ENCODE measurements around the gene MAGI3. TPM values are rescaled to one million over a fixed set of nuclear protein-coding genes. Genes with fewer than 3 reads are reported as not detected.
"Not testable (repeated sequence)": the region's sequence is repeated elsewhere in the genome, so short reads cannot be mapped to it uniquely, and the experiment has no call there.

Gene MAGI3
- total RNA-seq, 1 donor from 2014 or later, result 1.0 TPM

DNA sequence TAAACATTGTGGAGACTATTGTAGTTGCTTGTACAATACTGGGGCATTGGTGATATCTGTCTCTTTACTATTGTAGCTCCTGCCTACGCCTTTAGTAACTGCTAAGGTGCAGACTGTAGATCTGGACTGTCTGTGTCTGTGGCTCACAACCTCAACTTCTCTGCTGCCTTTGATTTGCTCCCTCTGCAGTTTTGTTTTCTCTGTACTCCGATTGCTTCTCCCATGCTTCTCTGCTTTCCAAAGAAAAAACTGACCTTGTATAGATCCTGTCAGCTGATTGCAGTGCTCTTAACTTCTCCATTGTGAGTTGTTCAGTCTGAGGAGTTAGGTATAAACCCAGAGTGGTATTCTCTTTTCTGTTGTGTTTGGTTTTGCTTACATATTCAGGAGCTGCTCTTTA lies 15.3 kb downstream of the MAGI3 start:
- intact Hi-C loops (cut with micrococcal nuclease), result no loop called here
- TF ChIP-seq, protein P1, sequence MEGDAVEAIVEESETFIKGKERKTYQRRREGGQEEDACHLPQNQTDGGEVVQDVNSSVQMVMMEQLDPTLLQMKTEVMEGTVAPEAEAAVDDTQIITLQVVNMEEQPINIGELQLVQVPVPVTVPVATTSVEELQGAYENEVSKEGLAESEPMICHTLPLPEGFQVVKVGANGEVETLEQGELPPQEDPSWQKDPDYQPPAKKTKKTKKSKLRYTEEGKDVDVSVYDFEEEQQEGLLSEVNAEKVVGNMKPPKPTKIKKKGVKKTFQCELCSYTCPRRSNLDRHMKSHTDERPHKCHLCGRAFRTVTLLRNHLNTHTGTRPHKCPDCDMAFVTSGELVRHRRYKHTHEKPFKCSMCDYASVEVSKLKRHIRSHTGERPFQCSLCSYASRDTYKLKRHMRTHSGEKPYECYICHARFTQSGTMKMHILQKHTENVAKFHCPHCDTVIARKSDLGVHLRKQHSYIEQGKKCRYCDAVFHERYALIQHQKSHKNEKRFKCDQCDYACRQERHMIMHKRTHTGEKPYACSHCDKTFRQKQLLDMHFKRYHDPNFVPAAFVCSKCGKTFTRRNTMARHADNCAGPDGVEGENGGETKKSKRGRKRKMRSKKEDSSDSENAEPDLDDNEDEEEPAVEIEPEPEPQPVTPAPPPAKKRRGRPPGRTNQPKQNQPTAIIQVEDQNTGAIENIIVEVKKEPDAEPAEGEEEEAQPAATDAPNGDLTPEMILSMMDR (IDR thresholded peaks at IDR 0.05), result no peak
- Mint-ChIP-seq H3K36me3 (ENCODE audit: low read depth) (no peaks in the 10 kb centered on the region), H3K4me3 (no peak overlapping the region), H3K4me1 (no peaks in the 10 kb centered on the region), H3K27ac (no peak overlapping the region), H3K9me3 (no peaks in the 10 kb centered on the region), H3K27me3 (peaks cover 9% of the 10 kb centered on the region)
- DNase-seq (no peak), ATAC-seq (ENCODE audit: low read depth) (no peak)
- POLR2A ChIA-PET, result no interaction called here
- CTCF ChIA-PET, result no interaction called here

DNA sequence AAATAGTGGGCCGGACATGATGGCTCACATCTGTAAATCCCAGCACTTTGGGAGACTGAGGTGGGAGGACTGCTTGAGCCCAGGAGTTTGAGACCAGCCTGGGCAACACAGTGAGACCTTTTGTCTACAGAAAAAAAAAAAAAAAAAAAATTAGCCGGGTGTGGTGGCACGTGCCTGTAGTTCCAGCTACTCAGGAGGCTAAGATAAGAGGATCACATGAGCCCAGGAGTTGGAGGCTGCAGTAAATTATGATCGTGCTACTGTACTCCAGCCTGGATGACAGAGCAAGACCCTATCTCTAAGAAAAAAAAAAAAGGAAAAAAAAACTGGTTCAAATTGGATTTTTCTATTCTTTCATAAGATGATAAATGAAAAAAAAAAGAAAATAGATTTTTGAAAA lies 15.8 kb downstream of the MAGI3 start:
- intact Hi-C loops (cut with micrococcal nuclease); DNase-seq; CTCF ChIA-PET; H3K4me3 Mint-ChIP-seq; ATAC-seq (ENCODE audit: low read depth); POLR2A ChIA-PET; H3K9me3 Mint-ChIP-seq; H3K27ac Mint-ChIP-seq; H3K4me1 Mint-ChIP-seq; H3K36me3 Mint-ChIP-seq (ENCODE audit: low read depth); H3K27me3 Mint-ChIP-seq: not testable (repeated sequence)

DNA sequence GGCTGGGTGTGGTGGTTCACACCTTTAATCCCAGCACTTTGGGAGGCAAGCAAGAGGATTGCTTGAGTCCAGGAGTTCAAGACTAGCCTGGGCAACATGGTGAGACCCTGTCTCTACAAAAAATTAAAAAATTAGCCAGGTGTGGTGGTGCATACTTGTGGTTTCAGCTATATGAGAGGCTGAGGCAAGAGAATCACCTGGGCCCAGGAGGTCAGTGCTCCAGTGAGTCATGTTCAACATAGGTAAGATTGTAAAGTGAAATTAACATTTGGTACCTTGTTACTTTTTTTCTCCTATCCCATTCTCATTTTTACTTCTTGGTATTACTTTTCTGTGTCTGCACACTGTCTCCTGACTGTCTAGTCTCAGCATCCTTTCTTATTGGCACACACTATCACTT lies 19.0 kb downstream of the MAGI3 start:
- POLR2A ChIA-PET, result no interaction called here
- Mint-ChIP-seq H3K27ac (no peak overlapping the region), H3K36me3 (ENCODE audit: low read depth) (no peaks in the 10 kb centered on the region), H3K27me3 (no peaks in the 10 kb centered on the region), H3K9me3 (no peaks in the 10 kb centered on the region), H3K4me3 (no peak overlapping the region), H3K4me1 (no peaks in the 10 kb centered on the region)
- CTCF ChIA-PET, result no interaction called here
- no peak for DNase-seq
- intact Hi-C loops (cut with micrococcal nuclease), result no loop called here
- no peak for ATAC-seq (ENCODE audit: low read depth)
- TF ChIP-seq, protein P1 (IDR thresholded peaks at IDR 0.05), result no peak

DNA sequence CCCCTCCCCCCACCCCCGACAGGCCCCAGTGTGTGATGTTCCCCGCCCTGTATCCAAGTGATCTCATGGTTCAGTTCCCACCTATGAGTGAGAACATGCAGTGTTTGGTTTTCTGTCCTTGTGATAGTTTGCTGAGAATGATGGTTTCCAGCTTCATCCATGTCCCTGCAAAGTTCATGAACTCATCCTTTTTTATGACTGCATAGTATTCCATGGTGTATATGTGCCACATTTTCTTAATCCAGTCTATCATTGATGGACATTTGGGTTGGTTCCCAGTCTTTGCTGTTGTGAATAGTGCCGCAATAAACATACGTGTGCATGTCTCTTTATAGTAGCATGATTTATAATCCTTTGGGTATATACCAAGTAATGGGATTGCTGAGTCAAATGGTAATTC lies 21.7 kb downstream of the MAGI3 start:
- DNase-seq; H3K27ac Mint-ChIP-seq; intact Hi-C loops (cut with micrococcal nuclease); CTCF ChIA-PET; POLR2A ChIA-PET; H3K9me3 Mint-ChIP-seq; ATAC-seq (ENCODE audit: low read depth); H3K4me1 Mint-ChIP-seq; H3K27me3 Mint-ChIP-seq; H3K36me3 Mint-ChIP-seq (ENCODE audit: low read depth); H3K4me3 Mint-ChIP-seq: not testable (repeated sequence)

DNA sequence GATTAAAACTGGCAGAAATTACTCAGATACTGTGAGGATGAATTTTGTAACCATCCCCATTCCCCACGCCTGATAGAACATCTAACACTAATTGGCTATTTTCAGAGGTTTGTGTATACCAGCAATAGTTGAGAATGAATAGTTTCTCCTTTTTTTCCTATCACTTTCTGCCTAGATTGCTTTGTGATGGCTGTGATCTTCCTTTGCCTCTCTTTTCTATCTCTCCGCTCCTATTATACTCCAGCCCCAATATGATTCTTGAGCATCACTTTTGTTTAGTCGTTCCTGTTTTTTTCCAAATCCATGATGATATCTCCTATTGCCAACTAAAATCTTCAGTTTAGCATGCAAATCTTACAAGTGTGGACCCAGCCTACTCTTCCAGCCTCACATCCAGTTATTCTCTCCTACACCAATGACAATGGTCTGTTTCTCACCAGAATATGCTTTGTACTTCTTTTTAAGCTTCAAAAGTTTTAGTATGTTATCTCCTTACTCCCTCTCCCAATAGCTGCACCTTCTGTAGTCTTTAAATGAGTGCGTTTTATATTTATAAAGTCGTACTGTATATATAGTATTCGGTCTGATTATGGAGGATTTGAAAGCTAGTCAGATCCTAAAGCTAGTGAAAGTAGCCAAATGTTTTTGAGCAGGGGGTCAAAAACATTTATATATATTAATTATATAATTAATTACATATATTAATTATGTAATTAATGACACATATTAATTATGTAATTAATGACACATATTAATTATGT lies 25.2 kb downstream of the MAGI3 start:
- H3K9me3 Mint-ChIP-seq, result peaks cover 3% of the 10 kb centered on the region
- H3K36me3 Mint-ChIP-seq (ENCODE audit: low read depth), result no peaks in the 10 kb centered on the region
- CTCF ChIA-PET, result no interaction called here
- POLR2A ChIA-PET, result no interaction called here
- ATAC-seq (ENCODE audit: low read depth) (no peak), DNase-seq (no peak)
- TF ChIP-seq, protein P1 (IDR thresholded peaks at IDR 0.05), result no peak
- intact Hi-C loops (cut with micrococcal nuclease), result no loop called here
- no peaks in the 10 kb centered on the region for H3K4me1 Mint-ChIP-seq
- H3K27ac Mint-ChIP-seq, result no peak overlapping the region
- peaks cover 8% of the 10 kb centered on the region for H3K27me3 Mint-ChIP-seq
- no peak overlapping the region for H3K4me3 Mint-ChIP-seq

DNA sequence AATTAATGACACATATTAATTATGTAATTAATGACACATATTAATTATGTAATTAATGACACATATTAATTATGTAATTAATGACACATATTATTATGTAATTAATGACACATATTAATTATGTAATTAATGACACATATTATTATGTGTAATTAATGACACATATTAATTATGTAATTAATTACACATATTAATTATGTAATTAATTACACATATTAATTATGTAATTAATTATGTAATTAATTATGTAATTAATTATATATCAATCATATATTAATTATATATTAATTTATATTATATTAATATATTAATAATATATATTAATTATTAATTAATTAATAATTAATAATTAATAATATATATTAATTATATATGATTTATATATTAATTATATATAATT lies 25.8 kb downstream of the MAGI3 start:
- ATAC-seq (ENCODE audit: low read depth); intact Hi-C loops (cut with micrococcal nuclease); H3K27ac Mint-ChIP-seq; H3K27me3 Mint-ChIP-seq; POLR2A ChIA-PET; H3K4me1 Mint-ChIP-seq; H3K9me3 Mint-ChIP-seq; DNase-seq; H3K36me3 Mint-ChIP-seq (ENCODE audit: low read depth); CTCF ChIA-PET; H3K4me3 Mint-ChIP-seq: not testable (repeated sequence)

DNA sequence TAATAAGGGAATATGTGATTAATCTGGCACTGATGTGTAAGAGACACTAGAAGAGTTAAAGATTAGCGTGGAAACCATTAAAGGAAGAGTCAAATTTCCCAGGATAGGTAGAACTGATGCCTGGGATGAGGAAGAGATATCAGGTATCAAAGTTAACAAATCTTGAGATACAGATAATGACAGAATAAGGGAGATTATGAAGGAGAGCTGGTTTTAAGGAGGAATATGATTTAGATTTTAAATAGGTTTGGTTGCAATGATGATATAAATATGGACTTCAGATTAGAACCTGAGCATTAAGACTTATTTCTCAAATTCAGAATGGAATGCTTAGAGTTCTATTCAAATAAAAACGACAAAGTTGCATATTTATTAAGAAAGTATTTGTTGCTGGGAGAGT lies 26.2 kb downstream of the MAGI3 start:
- peaks cover 3% of the 10 kb centered on the region for H3K9me3 Mint-ChIP-seq
- H3K27ac Mint-ChIP-seq, result no peak overlapping the region
- DNase-seq (no peak), ATAC-seq (ENCODE audit: low read depth) (no peak)
- ChIA-PET CTCF (no interaction called here), POLR2A (no interaction called here)
- no peak overlapping the region for H3K4me3 Mint-ChIP-seq
- H3K4me1 Mint-ChIP-seq, result no peaks in the 10 kb centered on the region
- intact Hi-C loops (cut with micrococcal nuclease), result no loop called here
- TF ChIP-seq, protein P1 (IDR thresholded peaks at IDR 0.05), result no peak
- H3K27me3 Mint-ChIP-seq, result peaks cover 8% of the 10 kb centered on the region
- no peaks in the 10 kb centered on the region for H3K36me3 Mint-ChIP-seq (ENCODE audit: low read depth)
